Superior temporal gyrus (tissue), 1 donor: ENCODE data around the gene HNF1A.

Experiments
- DNase-seq: peaks from one replicate; pipeline ENCODE4 v3.0.0-alpha.2; 2016; ENCODE audit errors: extremely low spot score

HNF1A gene

DNA sequence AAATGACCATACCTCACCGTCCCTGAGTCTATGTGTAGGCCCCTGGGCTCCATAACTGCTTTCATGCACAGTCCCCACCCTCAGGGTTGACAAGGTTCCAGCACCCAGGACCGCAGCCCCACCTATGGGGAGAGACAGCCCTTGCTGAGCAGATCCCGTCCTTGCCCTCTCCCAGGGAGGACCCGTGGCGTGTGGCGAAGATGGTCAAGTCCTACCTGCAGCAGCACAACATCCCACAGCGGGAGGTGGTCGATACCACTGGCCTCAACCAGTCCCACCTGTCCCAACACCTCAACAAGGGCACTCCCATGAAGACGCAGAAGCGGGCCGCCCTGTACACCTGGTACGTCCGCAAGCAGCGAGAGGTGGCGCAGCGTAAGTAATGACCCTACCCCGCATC lies 10.3 kb downstream of the HNF1A start:
- no peak for DNase-seq

DNA sequence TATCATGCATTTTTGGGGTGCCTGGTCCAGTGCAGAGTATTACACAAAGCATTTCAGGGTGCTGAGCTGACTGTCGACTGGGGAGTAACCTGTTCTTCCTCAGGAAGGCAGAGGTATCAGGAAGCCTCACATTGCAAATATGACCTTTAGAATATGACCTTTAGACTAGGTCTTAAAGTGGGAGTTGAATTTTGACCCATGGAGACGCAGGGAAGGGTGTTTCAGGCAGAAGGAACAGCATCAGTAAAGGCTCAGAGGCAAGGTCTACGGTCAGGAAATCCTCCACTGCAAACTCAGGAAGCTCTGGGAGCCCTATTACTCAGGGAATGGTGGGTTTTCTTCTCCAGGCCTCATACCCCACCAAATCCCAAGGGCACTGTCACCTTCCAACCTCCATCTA lies 11.3 kb downstream of the HNF1A start:
- DNase-seq = no peak

DNA sequence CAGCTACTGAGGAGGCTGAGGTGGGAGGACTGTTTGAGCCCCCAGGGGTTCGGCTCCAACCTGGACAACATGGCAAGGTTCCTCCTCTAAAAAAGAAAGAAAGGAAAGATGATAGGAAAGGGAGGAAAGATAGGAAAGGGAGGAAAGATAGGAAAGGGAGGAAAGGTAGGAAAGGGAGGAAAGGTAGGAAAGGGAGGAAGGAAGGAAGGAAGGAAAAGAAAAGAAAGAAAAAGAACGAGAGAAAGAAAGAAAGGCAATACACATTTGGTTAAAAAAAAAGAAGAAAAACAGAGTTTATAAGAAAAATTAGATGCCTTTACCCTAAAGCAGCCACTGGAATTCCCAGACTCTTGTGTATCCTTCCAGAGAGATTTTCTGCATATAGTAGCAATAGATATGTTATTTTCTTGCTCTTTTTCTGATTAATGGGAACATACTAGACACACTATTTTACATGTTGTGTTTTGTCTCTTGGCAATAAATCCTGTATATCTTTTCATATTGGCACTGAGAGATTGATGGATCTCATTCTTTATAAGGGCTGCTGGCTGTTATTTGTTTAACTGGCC lies 12.2 kb downstream of the HNF1A start:
- no peak for DNase-seq

DNA sequence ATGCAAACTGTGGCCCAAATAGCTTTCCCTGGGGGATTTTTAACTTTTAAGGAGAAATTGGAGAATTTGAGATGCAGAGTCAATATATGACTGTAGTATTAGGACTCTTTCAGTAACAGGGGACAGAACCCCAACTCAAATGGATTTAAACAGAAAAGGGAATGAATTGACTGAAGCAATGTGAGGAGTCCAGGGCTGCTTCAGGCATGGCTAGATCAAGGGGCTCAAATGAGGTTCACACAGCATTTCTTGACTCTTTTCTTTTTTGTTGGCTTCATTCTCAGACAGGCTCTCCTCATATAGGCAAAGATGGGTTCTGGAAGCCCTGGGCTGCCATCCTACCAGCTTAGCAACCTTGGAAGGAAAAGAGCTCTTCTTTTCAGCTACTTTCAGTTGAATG lies 13.6 kb downstream of the HNF1A start:
- DNase-seq = no peak

DNA sequence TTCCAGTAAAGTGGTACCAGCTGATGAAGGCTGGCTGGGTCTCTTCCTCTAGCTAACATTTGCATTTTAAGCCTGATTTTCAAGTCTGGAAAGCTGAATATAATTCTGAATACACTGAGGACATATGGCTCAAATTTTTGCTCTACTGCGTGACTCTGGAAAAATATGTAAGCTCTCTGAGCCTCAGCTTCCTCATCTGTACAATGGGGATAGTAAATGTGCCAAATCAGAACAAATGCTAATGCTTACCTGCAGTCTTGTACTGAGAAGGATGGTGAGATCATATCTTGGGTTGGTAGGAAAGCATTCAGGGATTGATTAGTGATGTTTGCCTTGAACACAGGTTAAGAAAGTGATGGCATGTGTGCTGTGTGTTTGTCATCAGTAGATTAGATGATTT lies 14.6 kb downstream of the HNF1A start:
- no peak for DNase-seq

DNA sequence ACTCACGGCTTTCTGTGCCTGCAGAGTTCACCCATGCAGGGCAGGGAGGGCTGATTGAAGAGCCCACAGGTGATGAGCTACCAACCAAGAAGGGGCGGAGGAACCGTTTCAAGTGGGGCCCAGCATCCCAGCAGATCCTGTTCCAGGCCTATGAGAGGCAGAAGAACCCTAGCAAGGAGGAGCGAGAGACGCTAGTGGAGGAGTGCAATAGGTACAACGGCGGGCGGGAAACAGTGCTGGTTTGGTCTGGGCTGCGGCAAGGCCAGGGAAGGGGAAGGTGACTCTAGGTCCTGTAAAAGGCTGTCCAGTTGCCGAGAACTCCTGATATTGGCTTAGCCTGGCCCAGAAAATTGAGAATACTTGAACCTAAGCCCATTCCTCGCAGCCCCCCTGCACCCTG lies 15.2 kb downstream of the HNF1A start:
- DNase-seq = no peak

DNA sequence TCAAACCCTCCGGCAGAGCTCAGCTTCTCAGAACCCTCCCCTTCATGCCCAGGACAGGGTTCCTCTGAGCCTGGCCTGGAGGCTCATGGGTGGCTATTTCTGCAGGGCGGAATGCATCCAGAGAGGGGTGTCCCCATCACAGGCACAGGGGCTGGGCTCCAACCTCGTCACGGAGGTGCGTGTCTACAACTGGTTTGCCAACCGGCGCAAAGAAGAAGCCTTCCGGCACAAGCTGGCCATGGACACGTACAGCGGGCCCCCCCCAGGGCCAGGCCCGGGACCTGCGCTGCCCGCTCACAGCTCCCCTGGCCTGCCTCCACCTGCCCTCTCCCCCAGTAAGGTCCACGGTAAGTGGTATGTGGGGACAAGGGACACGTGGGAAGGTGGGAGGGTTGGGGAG lies 15.7 kb downstream of the HNF1A start:
- DNase-seq = no peak

DNA sequence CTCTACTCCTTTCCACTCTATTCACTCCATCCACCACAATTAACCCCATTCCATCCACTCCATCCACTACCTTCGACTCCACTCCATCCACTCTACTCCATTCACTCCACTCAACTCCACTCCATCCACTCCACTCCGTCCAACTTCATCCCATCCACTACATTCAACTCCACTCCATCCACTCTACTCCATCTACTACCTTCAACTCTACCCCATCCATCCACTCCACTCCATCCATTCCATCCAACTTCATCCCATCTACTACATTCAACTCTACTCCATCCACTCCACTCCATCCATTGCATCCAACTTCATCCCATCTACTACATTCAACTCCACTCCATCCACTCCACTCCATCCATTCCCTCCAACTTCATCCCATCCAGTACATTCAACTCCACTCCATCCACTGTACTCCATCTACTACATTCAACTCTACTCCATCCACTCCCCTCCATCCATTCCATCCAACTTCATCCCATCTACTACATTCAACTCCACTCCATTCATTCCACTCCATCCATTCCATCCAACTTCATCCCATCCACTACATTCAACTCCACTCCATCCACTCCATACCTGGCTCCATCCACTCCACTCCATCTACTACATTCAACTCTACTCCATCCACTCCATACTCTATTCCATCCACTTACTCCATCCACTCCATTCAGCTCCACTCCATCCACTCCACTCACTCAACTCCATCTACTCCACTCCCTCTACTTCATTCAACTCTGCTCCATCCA lies 16.4 kb downstream of the HNF1A start:
- DNase-seq = no peak

DNA sequence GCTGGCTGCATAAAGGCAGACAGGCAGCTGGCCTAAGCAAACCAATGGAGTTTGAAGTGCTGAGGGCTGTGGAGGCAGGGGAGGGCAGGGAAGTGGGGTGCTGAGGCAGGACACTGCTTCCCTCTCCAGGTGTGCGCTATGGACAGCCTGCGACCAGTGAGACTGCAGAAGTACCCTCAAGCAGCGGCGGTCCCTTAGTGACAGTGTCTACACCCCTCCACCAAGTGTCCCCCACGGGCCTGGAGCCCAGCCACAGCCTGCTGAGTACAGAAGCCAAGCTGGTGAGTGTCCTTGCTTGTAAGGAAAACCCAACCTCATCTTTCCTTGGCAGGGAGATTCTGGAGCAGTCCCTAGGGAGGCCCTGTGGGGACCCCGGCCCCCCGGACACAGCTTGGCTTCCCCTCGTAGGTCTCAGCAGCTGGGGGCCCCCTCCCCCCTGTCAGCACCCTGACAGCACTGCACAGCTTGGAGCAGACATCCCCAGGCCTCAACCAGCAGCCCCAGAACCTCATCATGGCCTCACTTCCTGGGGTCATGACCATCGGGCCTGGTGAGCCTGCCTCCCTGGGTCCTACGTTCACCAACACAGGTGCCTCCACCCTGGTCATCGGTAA lies 17.9 kb downstream of the HNF1A start:
- DNase-seq = no peak

DNA sequence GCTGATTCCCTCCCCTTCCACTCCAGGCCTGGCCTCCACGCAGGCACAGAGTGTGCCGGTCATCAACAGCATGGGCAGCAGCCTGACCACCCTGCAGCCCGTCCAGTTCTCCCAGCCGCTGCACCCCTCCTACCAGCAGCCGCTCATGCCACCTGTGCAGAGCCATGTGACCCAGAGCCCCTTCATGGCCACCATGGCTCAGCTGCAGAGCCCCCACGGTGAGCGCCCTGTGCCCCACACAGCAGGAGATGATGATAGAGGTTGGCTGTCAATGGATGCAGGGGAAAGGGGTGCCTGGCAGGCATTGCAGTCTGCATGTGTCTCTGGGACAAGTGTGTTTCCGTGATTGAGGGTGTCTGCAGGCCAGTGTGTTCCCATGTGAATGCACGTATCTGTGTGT lies 19.1 kb downstream of the HNF1A start:
- DNase-seq = no peak

DNA sequence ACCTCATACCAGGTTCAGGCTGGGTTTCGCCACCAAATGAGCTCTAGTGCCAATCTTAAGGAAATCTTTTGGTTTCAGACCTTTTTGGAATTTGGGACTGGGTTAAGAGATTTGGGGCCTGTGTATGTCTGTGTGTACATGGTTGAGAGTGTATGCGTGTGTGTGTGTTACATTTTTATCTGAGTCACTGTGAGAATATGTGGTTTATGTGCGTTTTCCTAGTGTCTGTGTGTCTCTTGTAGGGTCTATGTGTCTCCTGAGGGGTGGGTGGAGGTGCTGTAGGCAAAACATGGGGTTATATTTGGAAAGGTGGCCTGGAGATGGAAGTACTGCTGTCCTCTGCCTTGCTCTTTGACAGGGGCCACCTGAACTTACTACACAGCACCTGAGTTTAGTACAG lies 20.1 kb downstream of the HNF1A start:
- no peak for DNase-seq

DNA sequence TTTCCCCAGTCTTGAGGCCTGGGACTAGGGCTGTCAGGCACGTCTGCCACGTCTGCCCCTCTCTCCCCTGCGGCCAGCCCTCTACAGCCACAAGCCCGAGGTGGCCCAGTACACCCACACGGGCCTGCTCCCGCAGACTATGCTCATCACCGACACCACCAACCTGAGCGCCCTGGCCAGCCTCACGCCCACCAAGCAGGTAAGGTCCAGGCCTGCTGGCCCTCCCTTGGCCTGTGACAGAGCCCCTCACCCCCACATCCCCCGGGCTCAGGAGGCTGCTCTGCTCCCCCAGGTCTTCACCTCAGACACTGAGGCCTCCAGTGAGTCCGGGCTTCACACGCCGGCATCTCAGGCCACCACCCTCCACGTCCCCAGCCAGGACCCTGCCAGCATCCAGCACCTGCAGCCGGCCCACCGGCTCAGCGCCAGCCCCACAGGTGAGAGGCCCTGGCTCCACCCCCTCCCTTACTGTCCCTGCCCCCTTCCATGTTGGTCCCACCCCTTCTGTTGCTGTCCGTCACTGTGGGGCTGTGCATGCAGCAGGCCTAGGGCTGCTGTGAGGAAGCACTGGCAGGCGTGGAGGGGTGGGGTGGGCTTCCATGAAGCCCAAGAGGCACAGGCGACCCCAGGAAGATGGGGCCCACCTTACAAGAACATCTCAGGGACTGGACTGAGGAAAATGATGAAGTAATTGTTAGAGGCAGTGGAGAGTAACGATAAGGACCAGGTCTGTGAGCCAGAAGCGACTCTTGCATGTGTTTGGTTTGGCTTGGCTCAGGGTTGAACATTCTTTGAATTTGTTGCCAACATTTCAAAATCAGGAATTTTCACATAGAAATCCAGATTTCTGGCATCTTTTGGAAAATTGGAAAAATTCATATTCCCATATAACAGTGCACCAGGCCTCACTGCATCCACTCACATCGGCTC lies 21.1 kb downstream of the HNF1A start:
- no peak for DNase-seq

DNA sequence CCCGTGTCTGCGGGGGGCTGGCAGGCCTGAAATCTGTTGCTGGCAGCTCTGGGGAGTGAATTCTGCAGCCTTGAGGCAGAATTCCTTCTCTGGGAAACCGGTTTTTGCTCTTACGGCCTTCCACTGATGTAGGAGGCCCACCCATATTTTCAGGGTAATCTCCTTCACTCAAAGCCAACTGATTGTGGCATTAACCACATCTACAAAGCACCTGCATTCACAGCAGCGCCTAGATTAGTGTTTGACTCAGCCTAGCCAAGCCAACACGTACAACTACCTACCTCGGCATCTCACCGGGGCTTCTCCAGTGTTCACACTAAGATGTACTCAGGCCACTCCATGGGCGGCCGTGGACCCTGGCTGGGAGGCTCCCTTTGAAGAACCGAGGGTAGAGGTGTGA lies 22.2 kb downstream of the HNF1A start:
- no peak for DNase-seq

DNA sequence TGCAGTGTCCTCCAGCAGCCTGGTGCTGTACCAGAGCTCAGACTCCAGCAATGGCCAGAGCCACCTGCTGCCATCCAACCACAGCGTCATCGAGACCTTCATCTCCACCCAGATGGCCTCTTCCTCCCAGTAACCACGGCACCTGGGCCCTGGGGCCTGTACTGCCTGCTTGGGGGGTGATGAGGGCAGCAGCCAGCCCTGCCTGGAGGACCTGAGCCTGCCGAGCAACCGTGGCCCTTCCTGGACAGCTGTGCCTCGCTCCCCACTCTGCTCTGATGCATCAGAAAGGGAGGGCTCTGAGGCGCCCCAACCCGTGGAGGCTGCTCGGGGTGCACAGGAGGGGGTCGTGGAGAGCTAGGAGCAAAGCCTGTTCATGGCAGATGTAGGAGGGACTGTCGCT lies 22.7 kb downstream of the HNF1A start:
- no peak for DNase-seq

DNA sequence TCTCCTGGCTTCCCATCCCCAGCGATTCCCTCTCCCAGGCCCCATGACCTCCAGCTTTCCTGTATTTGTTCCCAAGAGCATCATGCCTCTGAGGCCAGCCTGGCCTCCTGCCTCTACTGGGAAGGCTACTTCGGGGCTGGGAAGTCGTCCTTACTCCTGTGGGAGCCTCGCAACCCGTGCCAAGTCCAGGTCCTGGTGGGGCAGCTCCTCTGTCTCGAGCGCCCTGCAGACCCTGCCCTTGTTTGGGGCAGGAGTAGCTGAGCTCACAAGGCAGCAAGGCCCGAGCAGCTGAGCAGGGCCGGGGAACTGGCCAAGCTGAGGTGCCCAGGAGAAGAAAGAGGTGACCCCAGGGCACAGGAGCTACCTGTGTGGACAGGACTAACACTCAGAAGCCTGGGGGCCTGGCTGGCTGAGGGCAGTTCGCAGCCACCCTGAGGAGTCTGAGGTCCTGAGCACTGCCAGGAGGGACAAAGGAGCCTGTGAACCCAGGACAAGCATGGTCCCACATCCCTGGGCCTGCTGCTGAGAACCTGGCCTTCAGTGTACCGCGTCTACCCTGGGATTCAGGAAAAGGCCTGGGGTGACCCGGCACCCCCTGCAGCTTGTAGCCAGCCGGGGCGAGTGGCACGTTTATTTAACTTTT lies 23.6 kb downstream of the HNF1A start:
- no peak for DNase-seq

DNA sequence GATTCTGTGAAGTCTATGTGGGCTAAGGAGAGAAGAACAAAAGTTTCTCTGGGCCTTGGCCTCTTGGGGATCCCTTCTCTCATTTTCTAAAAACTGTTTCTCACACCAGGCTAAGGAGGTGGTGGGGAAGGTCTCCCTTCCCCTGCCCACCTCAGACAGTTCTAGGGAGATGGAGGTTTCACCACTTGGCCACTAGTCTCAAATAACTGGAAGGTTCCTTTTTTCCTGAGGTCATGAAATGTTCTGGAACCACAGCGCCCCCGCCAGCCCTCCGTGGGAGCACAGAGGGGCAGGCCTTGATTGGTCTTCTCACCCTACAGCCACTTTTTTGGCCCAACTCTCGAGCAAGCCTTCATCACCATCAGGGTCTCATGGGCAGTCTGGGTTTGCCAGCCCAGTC lies 25.3 kb downstream of the HNF1A start:
- no peak for DNase-seq

DNA sequence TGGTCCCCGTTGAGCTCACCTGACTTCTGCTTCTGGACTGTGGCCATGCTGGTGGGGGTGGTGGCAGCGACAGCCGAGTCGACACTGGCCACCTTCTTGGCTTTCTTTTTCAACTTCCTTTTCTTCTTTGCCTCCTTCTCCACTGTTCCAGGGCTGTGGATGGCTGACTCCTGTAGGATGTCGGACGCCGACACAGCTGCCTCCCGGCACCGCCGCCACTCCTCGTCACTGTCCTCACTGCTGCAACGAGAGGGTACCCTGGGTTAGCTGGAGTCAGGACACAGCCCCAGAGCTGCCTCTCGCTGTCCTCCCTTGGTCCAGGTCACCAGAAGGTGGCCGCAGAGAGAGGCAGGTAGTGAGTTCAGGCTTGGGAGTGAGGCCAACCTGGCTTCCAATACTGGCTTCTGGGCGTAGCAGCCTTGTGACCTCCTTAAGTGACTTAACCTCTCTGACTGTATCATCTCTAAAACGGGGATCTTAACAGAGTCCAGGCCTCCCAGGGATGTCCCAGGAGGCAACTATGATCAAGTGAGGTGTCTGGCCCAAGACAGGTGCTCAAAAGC lies 26.0 kb downstream of the HNF1A start:
- no peak for DNase-seq

DNA sequence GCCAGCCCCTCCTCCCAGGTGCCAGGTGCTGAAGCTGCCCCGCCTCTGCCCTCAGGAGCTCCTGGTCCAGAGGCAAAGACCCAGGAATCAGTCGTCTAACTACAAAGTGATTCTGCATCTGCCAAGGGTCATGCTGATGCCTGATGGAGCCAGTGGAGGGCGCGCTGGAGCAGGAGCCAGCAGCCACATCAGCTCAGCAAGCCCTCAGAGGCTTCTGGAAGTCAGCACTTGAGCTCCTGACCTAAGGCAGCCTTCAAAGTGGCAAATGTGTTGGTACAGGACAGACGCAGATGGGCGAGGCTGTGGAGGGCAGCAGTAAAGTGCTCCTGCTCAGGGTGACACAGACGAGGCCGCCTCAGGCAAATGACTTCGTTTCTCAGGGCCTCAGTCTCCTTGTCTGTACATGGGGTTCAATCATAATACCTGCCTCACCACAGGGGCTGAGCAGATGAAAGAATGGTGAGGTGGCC lies 27.0 kb downstream of the HNF1A start:
- no peak for DNase-seq

DNA sequence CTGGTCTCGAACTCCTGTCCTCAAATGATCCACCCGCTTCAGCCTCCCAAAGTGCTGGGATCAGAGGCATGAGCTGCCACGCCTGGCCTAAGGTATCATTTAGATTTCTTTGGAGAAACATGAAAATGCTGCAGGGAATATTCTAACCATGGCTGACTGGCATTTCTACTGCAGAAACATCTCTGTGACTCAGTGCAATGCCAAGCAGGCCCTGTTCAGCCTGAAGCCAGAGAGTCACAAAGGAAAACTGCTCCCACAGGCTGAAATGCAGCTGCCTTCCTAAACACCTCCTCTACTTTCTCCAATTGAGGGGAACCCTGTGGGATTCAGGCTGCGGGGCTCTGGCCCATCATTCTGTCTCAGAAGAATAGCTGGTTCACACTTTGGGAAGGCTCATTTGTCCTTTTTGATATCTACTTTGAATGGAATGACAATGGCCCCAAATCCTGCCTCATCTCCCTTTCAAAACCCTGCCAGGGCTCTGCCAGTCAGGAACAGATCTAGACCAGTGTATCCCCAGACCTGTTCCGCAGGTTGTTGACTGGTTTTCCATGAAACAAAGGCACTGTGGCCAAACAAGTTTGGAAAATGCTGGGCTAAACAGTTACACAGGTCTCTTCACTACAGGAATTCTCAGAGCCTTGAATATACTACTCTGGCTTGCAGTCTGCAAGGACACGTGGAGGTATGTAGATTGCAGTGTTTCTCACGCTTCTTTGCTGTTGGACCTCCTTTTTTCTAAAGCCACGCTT lies 30.2 kb downstream of the HNF1A start:
- no peak for DNase-seq

DNA sequence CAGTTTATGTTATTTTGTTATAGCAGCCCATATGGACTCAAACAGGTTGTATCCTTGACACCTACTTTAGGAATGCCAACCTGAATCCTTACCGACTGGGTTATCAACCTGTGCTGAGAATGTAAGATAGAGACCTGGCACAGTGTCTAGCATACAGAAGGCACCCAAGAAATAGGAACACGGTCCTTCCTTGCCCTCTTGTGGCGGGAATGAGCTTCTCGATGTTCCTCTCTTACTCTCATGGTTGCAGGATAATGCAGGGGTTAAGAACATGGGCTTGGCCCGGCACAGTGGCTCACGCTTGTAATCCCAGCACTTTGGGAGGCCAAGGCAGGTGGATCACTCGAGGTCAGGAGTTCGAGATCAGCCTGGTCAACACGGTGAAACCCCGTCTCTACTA lies 31.4 kb downstream of the HNF1A start:
- DNase-seq = peak; percentile 37

DNA sequence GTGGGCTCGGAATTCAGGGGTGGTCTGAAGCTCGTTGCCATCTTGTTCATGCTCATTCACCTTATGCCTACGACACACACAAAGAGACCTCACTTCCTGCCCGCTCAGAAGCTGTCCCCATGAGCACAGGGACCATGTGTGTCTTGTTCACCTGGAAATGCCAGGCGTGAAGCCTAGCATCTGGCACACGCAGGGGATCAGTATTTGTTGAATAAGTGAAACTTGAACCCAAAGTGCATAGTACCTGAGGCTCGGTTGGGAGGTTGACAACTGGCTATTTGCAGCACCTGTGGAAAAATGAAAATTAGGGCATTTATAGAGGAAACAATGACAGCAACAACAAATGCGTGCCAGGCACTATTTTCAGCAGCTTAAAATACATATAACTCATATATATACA lies 32.5 kb downstream of the HNF1A start:
- no peak for DNase-seq
